Endometrium (tissue), 2 donors: ENCODE data around the gene BLVRB.
"Not testable (repeated sequence)": the region's sequence is repeated elsewhere in the genome, so short reads cannot be mapped to it uniquely, and the experiment has no call there.

Experiments used
- FAIRE-seq: peaks from 2 replicates; lab custom pipeline; 2012; peaks lifted over from hg19 to GRCh38; lab: Jason Lieb, UNC
- donor health status: control.
- donor health status: control.

Gene BLVRB

GRCh38 chr19:40465557-40466218 is at the start of gene BLVRB:
Gene BLVRB, minus strand, starts transcription at chr19:40465745. Its CDS starts 57 bp downstream, at chr19:40465688.
- FAIRE-seq, result peak; percentile 98

GRCh38 chr19:40513741-40514315 is 48.3 kb upstream of the BLVRB start:
- FAIRE-seq, result no peak

GRCh38 chr19:40513345-40513678 is 47.8 kb upstream of the BLVRB start:
- no peak for FAIRE-seq

GRCh38 chr19:40512473-40513344 is 47.2 kb upstream of the BLVRB start:
- no peak for FAIRE-seq

- no peak for FAIRE-seq
These were observed 46.5 kb upstream of the BLVRB start for GRCh38 chr19:40512110-40512472.

DNA sequence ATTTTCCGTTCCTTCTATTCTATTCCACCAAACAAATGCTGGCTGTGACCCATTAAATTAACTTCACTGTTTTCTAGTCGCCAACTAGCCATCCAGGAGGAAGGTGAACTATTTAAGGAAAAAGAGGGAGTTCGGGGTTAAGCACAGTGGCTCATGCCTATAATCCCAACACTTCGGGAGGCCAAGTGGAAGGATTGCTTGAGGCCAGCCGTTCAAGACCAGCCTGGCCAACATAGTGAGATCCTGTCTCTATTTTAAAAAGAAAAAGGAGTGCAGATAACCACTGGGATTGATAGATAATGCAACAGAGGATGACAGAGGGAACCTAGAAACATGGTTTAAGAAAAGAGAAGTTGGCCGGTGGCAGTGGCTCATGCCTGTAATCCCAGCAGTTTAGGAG is 45.9 kb upstream of the BLVRB start:
- no peak for FAIRE-seq

GRCh38 chr19:40510526-40511115 is 45.1 kb upstream of the BLVRB start:
- no peak for FAIRE-seq

GRCh38 chr19:40508739-40509260 is 43.3 kb upstream of the BLVRB start:
- no peak for FAIRE-seq

DNA sequence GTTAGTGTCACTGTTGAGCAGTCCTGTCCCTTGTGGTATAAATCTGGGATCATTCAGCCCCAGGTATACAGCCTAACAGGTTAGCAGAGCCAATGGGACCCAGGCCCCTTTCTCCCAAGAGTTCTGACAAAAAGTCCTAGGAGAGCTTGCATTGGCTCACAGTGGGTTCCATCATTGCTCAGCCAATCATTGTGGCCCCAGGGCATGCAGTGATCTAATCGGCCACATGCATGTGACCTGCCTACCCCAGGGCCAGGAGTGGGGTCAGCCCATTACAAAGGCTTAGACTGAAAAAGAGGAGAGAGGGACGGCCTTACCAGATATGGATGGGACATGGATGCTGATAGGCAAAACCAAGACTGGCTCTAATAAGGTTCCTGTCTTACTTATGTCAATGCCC is 42.3 kb upstream of the BLVRB start:
- no peak for FAIRE-seq

- FAIRE-seq, result no peak
These were observed 40.6 kb upstream of the BLVRB start for GRCh38 chr19:40506099-40506498.

DNA sequence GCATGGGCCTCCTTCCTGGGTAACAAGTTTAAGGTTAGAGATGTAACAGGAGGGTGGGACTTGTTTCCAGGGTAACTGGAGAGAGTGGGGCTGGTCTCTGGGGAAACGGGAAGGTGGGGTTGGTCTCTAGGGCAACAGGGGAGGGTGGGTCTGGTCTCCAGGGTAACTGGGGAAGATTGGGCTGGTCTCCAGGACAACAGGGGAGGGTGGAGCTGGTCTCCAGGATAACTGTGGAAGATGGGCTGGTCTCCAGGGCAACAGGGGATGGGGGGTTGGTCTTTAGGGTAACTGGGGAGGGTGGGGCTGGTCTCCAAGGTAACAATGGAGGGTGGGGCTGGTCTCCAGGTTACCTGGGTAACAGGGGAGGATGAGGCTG is 37.8 kb upstream of the BLVRB start:
- FAIRE-seq, result no peak

GRCh38 chr19:40502647-40503319 is 37.2 kb upstream of the BLVRB start:
- no peak for FAIRE-seq

GRCh38 chr19:40502081-40502480 is 36.5 kb upstream of the BLVRB start:
- no peak for FAIRE-seq

DNA sequence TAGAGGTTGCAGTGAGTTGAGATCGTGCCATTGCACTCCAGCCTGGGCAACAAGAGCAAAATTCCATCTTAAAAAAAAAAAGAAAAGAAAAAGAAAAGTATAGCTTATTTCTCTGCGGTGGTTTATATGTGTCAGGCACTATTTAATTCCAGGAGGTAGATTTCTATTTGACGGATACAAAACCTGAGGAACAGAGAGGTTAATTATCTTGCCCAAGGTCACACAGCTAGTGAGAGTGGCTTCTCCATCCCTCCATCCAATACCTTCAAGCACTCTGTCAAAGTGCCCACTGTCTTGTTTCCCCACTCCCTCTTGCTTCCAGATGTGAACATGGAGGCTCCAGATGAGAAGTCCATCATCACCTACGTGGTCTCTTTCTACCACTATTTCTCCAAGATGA is 36.1 kb upstream of the BLVRB start:
- no peak for FAIRE-seq

GRCh38 chr19:40500678-40501530 is 35.4 kb upstream of the BLVRB start:
- not testable (repeated sequence) for FAIRE-seq

DNA sequence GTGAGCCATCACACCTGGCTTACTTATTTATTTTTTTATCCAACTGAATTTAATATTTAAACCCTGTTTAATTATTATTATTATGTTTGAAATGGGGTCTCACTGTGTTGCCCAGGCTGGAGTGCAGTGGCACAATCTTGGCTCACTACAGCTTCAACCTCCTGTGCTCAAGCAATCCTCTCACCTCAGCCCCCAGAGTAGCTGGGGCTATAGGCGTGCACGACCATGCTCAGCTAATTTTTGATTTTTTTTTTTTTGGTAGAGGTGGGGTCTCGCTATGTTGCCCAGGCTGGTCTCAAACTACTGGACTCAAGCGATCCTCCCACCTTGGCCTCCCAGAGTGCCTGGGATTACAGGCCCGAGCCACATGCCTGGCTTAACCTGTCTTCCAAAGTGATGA is 33.8 kb upstream of the BLVRB start:
- FAIRE-seq, result no peak

GRCh38 chr19:40497214-40497613 is 31.7 kb upstream of the BLVRB start:
- no peak for FAIRE-seq

DNA sequence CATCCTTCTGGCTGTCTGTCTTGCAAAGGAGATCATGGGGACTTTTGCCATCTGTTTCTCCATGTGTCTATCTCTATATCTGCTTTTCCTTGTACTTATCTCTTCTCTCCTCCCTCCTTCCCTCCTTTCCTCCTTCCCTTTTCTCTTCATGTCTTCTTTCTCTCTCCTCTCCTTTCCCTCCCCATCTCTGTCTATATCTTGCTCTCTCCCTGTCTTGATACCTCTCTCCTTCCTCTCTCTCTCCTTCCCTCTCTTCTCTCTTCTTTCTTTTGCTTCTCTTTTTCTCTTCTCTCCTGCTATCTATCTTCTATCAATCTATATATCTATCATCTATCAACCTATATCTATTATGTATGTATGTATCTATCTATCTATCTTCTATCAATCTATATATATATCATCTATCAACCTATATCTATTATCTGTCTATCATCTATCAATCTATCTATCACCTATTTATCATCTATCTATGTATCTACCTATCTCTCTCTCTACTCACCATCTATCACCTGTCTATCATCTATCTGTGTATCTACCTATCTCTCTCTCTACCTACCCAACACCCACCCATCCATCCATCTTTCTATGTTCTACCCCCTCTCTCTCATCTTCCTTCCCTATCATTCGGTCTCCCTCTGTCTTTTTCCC is 28.8 kb upstream of the BLVRB start:
- FAIRE-seq, result no peak

DNA sequence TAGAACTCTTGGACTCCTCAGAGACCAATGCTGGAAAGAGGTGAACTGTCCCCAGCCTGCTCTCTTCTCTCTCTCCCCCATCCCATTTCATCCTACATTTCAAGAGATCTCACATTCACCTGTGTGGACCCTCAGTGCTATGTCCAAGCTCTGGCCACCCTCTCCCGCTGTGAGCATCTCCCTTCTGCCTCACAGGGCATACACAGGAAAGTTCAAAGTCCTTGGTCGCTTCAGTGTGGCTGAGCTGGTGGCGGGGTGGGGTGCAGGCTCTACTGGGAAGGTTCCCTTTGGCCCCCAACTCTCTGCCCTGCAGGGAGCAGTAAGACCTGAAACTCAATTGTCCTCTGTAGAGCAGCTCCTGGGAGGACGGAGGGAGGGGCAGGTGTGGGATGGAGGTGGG is 28.2 kb upstream of the BLVRB start:
- FAIRE-seq, result no peak

GRCh38 chr19:40492274-40492673 is 26.7 kb upstream of the BLVRB start:
- no peak for FAIRE-seq

DNA sequence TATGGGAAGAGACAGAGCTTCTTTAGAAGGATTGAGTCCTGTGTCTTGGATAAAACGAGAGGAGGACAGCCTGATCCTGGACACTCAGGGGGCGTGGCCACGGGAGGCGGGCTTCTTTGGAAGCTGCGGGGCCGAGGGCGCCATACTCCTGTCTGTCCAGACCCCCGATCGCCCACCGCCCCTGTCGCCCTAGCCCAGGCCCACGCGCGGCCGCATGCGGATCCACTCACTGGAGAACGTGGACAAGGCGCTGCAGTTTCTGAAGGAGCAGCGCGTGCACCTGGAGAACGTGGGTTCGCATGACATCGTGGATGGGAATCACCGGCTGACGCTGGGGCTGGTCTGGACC is 24.3 kb upstream of the BLVRB start:
- FAIRE-seq, result no peak
